GM19372 (cell line): ENCODE measurements around the gene EPSTI1.
"Not testable (repeated sequence)": the region's sequence is repeated elsewhere in the genome, so short reads cannot be mapped to it uniquely, and the experiment has no call there.

Experiments
- ATAC-seq: cut with Tn5 transposase; IDR thresholded peaks from one replicate; pipeline ENCODE4 v1.9.1; 2021; ENCODE audit warnings: mild to moderate bottlenecking, low read depth, moderate library complexity; ENCODE audit not compliant: unreplicated experiment

The EPSTI1 gene

GRCh38 chr13:43006893-43007631 lies 15.0 kb upstream of the EPSTI1 start:
- no peak for ATAC-seq

- no peak for ATAC-seq
Measured at GRCh38 chr13:43005460-43006236, 13.6 kb upstream of the EPSTI1 start.

GRCh38 chr13:43003729-43004128 lies 11.7 kb upstream of the EPSTI1 start:
- no peak for ATAC-seq

GRCh38 chr13:43003010-43003409 lies 11.0 kb upstream of the EPSTI1 start:
- ATAC-seq, result no peak

GRCh38 chr13:43002021-43002420 lies 10.0 kb upstream of the EPSTI1 start:
- ATAC-seq, result no peak

- no peak for ATAC-seq
Measured at GRCh38 chr13:43000676-43001075, 8.6 kb upstream of the EPSTI1 start.

GRCh38 chr13:42999491-42999890 lies 7.5 kb upstream of the EPSTI1 start:
- ATAC-seq, result no peak

- ATAC-seq, result no peak
Measured at GRCh38 chr13:42997381-42997780, 5.3 kb upstream of the EPSTI1 start.

GRCh38 chr13:42996584-42996983 lies 4.5 kb upstream of the EPSTI1 start:
- ATAC-seq, result no peak

GRCh38 chr13:42994878-42995277 lies 2.8 kb upstream of the EPSTI1 start:
- no peak for ATAC-seq

- ATAC-seq, result no peak
Measured at GRCh38 chr13:42992764-42993122, 702 bp upstream of the EPSTI1 start.

- not testable (repeated sequence) for ATAC-seq
Measured at GRCh38 chr13:42991233-42991897, 676 bp downstream of the EPSTI1 start.

- no peak for ATAC-seq
Measured at GRCh38 chr13:42990291-42991232, 1.5 kb downstream of the EPSTI1 start.

GRCh38 chr13:42986176-42986574 lies 5.9 kb downstream of the EPSTI1 start:
- no peak for ATAC-seq

- ATAC-seq, result no peak
Measured at GRCh38 chr13:42985312-42986175, 6.5 kb downstream of the EPSTI1 start.

GRCh38 chr13:42984691-42985090 lies 7.3 kb downstream of the EPSTI1 start:
- no peak for ATAC-seq

- no peak for ATAC-seq
Measured at GRCh38 chr13:42984026-42984425, 8.0 kb downstream of the EPSTI1 start.

- ATAC-seq, result no peak
Measured at GRCh38 chr13:42981853-42982252, 10.2 kb downstream of the EPSTI1 start.

- no peak for ATAC-seq
Measured at GRCh38 chr13:42981317-42981716, 10.7 kb downstream of the EPSTI1 start.
